ENCODE results near the gene ABCC9. TPM values are rescaled to one million over a fixed set of nuclear protein-coding genes. Genes with fewer than 3 reads are reported as not detected.

ABCC9 gene
- total RNA-seq: 15.7 TPM

GRCh38 chr12:21940549-21941505 is at the start of gene ABCC9:
TSS of gene ABCC9 (minus strand) at chr12:21941426. CDS start at chr12:21936674, 4,752 bp downstream.

GRCh38 chr12:21774358-21775132 is 166.7 kb downstream of the ABCC9 start, which contains the start of gene KCNJ8:
TSS of gene KCNJ8 (minus strand) at chr12:21774706. CDS start at chr12:21773616, 1,090 bp downstream.

Small RNA genes lying within 50 kb of the gene (small RNA-seq; reads per million reads assigned to genes)
- gene AC008250.2 (ENCODE audit: low replicate concordance): not detected

Other genes starting within 250 kb of the ABCC9 start
- gene KCNJ8, start 166.7 kb downstream of the ABCC9 start, total RNA-seq: 4.4 TPM
- gene CMAS, start 104.8 kb upstream of the ABCC9 start, total RNA-seq: 42.6 TPM